ENCODE results near the gene ITGA11.
A peak's percentile ranks its signal among the peaks of the same experiment; 100 is the strongest.

ITGA11 gene

GRCh38 chr15:68259883-68260282, 172.1 kb downstream of the ITGA11 start:
- no peak for DNase-seq

GRCh38 chr15:68258692-68259091, 173.3 kb downstream of the ITGA11 start:
- no peak for DNase-seq

- peak; percentile 20 to 29 for DNase-seq
These were observed 175.1 kb downstream of the ITGA11 start for GRCh38 chr15:68256675-68257450.

GRCh38 chr15:68252925-68253534, 178.9 kb downstream of the ITGA11 start:
- DNase-seq = peak; percentile 83 to 94

GRCh38 chr15:68249058-68249713, 182.8 kb downstream of the ITGA11 start:
- DNase-seq = peak; percentile 57 to 63
